ENCODE data around the gene FTO.

DNA sequence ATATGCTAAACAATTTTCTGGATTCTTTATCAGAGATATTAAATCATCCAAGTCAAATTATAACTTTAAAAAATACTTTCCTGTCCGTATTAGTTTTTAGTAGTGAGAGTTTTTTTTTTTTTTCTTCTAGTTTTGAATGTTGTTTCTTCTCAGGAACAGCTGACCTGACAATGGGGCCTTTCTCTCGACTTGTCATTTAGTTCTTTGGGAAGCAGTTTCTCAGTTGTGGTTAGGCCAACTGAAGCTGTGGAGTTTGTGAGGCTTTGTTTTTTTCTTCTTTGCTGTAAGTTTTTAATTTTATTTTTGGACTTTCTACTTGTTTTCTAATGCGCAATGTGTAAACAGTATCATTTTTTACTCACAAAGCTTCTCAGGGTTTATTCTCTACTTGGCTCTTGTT lies 140.8 kb downstream of the FTO start:
- TF ChIP-seq GATA3 (IDR thresholded peaks at IDR 0.05; ENCODE audit: low read depth, low read length): no peak
- no peak for TF ChIP-seq GATA2 (IDR thresholded peaks at IDR 0.05; ENCODE audit: low read depth, low read length)
